NCI-H2107 treated with DMSO at 0.1 percent for 48 hours (cell line): ENCODE results near the gene LIPC.

Source experiments
- DNase-seq: peaks from one replicate; lab custom pipeline; 2025; ENCODE audit not compliant: unreplicated experiment; lab: John Stamatoyannopoulos, UW

The LIPC gene

GRCh38 chr15:58431221-58432149 is at the start of gene LIPC:
Gene LIPC, plus strand, starts transcription at chr15:58431991. Its CDS starts 42 bp downstream, at chr15:58432033.
- DNase-seq = no peak

GRCh38 chr15:58383876-58384275 is 47.9 kb upstream of the LIPC start:
- DNase-seq = no peak

GRCh38 chr15:58384667-58385066 is 47.1 kb upstream of the LIPC start:
- DNase-seq = no peak

GRCh38 chr15:58386081-58386480 is 45.7 kb upstream of the LIPC start:
- DNase-seq = no peak

GRCh38 chr15:58386641-58387040 is 45.1 kb upstream of the LIPC start:
- no peak for DNase-seq

GRCh38 chr15:58387130-58387529 is 44.7 kb upstream of the LIPC start:
- no peak for DNase-seq

GRCh38 chr15:58388211-58388610 is 43.6 kb upstream of the LIPC start:
- DNase-seq = no peak

GRCh38 chr15:58390118-58390517 is 41.7 kb upstream of the LIPC start:
- no peak for DNase-seq

- DNase-seq = no peak
Measured at GRCh38 chr15:58390655-58391054, 41.1 kb upstream of the LIPC start.

- DNase-seq = no peak
Measured at GRCh38 chr15:58391088-58391487, 40.7 kb upstream of the LIPC start.

- no peak for DNase-seq
Measured at GRCh38 chr15:58392141-58392540, 39.6 kb upstream of the LIPC start.

- DNase-seq = no peak
Measured at GRCh38 chr15:58392611-58393161, 39.1 kb upstream of the LIPC start.

GRCh38 chr15:58393241-58393662 is 38.5 kb upstream of the LIPC start:
- DNase-seq = peak; percentile 36

GRCh38 chr15:58396181-58396580 is 35.6 kb upstream of the LIPC start:
- no peak for DNase-seq

GRCh38 chr15:58398071-58398470 is 33.7 kb upstream of the LIPC start:
- DNase-seq = peak; percentile 3

GRCh38 chr15:58398643-58399042 is 33.1 kb upstream of the LIPC start:
- no peak for DNase-seq

- DNase-seq = no peak
Measured at GRCh38 chr15:58399739-58400138, 32.1 kb upstream of the LIPC start.

GRCh38 chr15:58401276-58401675 is 30.5 kb upstream of the LIPC start:
- DNase-seq = no peak

- no peak for DNase-seq
Measured at GRCh38 chr15:58401991-58402649, 29.7 kb upstream of the LIPC start.

GRCh38 chr15:58403581-58403980 is 28.2 kb upstream of the LIPC start:
- DNase-seq = no peak

GRCh38 chr15:58404020-58404419 is 27.8 kb upstream of the LIPC start:
- no peak for DNase-seq

GRCh38 chr15:58404722-58405121 is 27.1 kb upstream of the LIPC start:
- no peak for DNase-seq
